ENCODE results near the gene DPP10.

The DPP10 gene

GRCh38 chr2:115558725-115559124 is 1116.3 kb downstream of the DPP10 start:
- DNase-seq (ENCODE audit: low read depth in 2 of 2), result no peak

DNA sequence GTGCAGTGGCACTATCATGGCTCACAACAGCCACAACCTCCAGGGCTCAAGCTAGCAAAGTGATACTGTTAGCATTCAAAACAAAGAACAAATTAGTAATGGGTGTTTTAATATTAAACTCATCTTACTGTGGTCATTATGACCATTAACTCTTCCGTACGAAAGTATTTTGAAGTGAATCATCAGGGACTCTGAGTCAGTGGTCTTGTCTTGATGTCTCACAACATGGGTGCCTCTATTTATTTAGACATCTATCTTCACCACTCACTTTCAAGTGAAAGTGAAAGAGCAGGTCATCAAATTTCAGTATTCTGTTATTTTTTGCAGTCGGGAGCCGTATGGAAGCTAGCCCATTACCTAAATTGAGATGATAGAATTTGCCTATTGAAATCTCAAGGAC is 1118.2 kb downstream of the DPP10 start:
- DNase-seq (ENCODE audit: low read depth in 2 of 2), result no peak

GRCh38 chr2:115568643-115569042 is 1126.2 kb downstream of the DPP10 start:
- no peak for DNase-seq (ENCODE audit: low read depth in 2 of 2)

GRCh38 chr2:115569547-115569946 is 1127.1 kb downstream of the DPP10 start:
- no peak for DNase-seq (ENCODE audit: low read depth in 2 of 2)

GRCh38 chr2:115572746-115573145 is 1130.3 kb downstream of the DPP10 start:
- no peak for DNase-seq (ENCODE audit: low read depth in 2 of 2)

GRCh38 chr2:115573756-115574155 is 1131.3 kb downstream of the DPP10 start:
- DNase-seq (ENCODE audit: low read depth in 2 of 2), result no peak

- no peak for DNase-seq (ENCODE audit: low read depth in 2 of 2)
Observed at GRCh38 chr2:115574667-115575066, 1132.2 kb downstream of the DPP10 start.

DNA sequence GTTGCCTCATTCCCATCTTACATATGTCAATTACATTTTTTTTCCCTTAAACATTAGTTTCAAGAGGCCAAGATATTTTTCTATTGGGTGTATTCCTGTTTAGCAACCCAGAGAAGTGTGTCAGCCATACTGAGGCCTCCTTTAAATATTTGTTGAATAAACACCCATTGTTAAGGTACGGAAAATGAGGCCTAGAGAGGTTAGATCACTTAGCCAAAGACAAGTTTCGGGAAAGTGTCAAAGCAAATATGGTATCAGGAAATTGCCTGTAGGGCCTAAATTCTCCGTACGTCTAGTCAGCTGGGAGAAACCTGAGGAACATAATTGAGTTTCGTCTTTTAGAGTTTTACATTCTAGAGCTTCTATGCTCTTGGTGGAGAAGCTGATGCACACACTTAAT is 1138.3 kb downstream of the DPP10 start:
- no peak for DNase-seq (ENCODE audit: low read depth in 2 of 2)

- DNase-seq (ENCODE audit: low read depth in 2 of 2), result no peak
Observed at GRCh38 chr2:115584507-115584906, 1142.1 kb downstream of the DPP10 start.

- no peak for DNase-seq (ENCODE audit: low read depth in 2 of 2)
Observed at GRCh38 chr2:115596659-115597375, 1154.4 kb downstream of the DPP10 start.

- DNase-seq (ENCODE audit: low read depth in 2 of 2), result no peak
Observed at GRCh38 chr2:115603285-115603684, 1160.8 kb downstream of the DPP10 start.

DNA sequence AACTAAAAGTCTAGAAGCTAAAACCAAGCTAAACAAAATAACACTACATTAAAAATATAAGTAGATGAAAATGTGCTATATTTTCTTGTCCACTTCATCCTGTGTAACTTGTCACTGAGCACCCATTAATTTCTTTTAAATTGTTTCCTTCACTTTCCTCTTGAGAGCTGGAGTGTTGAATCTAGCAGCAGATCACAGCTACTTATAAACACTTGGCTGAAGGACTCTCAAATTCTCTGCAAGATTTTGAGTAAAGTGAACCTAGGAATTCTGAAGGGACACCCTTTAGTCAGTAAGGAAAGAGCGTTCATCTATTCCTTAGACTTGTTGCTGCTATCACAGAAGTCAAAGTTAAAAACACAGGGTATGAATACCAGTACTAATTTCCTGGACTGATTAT is 1163.9 kb downstream of the DPP10 start:
- DNase-seq (ENCODE audit: low read depth in 2 of 2), result no peak

DNA sequence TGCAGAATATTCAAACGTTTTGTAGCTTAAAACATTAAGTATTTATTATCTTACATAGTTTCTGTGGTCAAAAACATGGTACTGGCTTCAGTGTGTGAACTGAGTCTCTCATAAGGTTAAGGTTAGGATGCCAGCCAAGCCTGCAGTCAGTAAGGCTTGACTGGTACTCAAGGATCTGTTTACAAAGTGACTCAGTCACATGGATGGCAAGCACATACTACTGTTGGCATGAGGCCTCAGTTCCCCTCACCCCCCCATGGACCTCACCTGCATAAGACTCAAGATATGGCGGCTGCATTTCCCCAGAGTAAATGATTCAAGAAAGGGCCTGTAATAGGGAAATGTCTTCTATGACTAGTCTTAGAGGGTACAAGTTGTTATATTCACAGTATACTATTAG is 1167.5 kb downstream of the DPP10 start:
- DNase-seq (ENCODE audit: low read depth in 2 of 2), result no peak

DNA sequence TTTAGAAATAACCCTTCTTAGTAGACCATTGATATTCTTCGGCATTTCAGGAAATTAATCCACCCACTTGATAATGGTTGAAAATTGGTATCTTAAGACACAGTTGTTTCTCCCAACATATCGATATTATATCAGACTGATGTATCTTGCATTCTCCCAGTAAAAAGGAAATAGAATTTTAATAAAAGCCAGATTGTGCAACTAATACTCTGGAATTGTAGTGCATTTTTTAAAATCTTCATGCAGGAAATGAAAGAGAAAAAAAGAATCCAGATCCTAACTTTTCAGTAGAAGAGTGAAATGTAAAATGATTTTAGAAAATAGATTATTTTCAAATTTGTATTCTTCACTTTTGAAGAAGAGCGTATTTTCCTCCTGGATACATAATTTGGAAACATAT is 1168.4 kb downstream of the DPP10 start:
- no peak for DNase-seq (ENCODE audit: low read depth in 2 of 2)

GRCh38 chr2:115624332-115624731 is 1181.9 kb downstream of the DPP10 start:
- no peak for DNase-seq (ENCODE audit: low read depth in 2 of 2)

GRCh38 chr2:115634578-115634977 is 1192.1 kb downstream of the DPP10 start:
- DNase-seq (ENCODE audit: low read depth in 2 of 2), result no peak

- no peak for DNase-seq (ENCODE audit: low read depth in 2 of 2)
Observed at GRCh38 chr2:115635430-115635829, 1193.0 kb downstream of the DPP10 start.

GRCh38 chr2:115649731-115650130 is 1207.3 kb downstream of the DPP10 start:
- no peak for DNase-seq (ENCODE audit: low read depth in 2 of 2)

DNA sequence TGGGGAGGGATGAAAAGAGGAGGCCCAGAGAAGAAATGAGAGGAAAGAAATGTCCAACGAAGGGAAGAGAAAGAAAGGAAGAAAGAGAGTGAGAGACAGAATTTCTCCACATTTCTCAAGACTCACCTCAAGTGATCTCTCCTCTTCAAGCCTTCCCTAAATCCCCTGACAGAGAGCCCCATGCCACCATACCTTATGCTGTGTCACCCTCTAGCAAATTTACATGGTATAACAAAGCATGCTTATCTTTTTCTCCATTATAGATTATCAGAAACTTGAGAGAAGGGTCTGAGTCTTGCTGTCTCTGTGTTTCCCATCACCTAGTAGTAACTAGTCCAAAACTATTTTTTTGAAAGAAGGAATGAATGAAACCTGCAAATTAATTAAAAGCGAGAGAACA is 1208.4 kb downstream of the DPP10 start:
- no peak for DNase-seq (ENCODE audit: low read depth in 2 of 2)

DNA sequence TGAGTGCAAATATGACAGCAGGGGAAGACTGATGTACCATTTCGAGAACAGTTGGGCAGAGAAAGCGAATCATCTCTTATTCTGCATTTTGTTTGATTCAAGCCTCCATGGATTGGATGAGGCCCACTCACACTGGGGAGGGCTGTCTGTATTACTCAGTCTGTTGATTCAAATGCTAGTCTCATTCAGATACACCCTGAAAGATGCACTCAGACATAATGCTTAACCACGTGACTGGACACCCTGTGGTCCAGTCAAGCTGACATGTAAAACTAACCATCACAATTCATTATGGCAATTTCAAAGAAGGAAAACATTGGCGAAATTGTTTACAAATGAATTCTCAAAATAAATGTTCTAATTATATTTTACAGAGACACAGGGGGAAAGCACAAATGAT is 1210.2 kb downstream of the DPP10 start:
- DNase-seq (ENCODE audit: low read depth in 2 of 2), result no peak

- no peak for DNase-seq (ENCODE audit: low read depth in 2 of 2)
Observed at GRCh38 chr2:115654362-115654761, 1211.9 kb downstream of the DPP10 start.

DNA sequence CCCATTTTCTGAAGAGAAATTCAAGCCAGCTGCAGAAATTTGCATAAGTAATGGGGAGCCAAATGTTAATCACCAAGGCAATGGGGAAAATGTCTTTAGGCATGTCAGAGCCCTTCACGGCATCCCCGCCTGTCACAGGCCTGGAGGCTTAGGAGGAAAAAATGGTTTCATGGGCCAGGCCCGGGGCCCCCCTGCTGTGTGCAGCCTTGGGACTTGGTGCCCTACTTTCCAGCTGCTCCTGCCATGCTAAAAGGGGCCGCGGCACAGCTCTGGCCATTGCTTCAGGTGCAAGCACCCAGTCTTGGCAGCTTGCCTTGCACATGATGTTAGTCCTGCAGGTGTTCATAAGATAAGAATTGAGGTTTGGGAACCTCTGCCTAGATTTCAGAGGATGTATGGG is 1235.7 kb downstream of the DPP10 start:
- DNase-seq (ENCODE audit: low read depth in 2 of 2), result no peak

- no peak for DNase-seq (ENCODE audit: low read depth in 2 of 2)
Observed at GRCh38 chr2:115684345-115684744, 1241.9 kb downstream of the DPP10 start.

DNA sequence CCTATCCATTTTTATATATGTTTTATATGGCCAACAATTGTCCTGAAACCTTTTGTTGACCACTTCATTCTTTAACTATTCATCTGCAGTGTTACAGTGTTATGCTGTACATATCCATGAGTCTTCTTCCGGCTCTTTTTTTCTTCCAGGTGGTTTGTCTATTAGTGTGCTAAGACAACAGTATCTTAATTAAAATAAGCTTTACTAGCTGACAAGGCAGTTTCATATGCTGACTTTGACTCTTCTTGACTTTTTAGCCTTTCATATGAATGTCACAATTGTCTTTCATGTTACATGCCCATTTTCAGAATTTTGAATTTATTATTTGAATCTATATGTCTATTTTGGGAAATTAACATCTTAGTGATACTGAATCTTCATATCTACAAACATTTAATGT is 1249.0 kb downstream of the DPP10 start:
- no peak for DNase-seq (ENCODE audit: low read depth in 2 of 2)

Data from activated CD4-positive, alpha-beta T cell treated with anti-CD3 and anti-CD28 coated beads for 24 hours (primary cell).